H9 (cell line): ENCODE data around the gene ABHD17C. TPM values are rescaled to one million over a fixed set of nuclear protein-coding genes. Genes with fewer than 3 reads are reported as not detected.

Experiments
- DNase-seq: peaks from one replicate; pipeline ENCODE4 v3.0.0-alpha.2; 2017
- H2AFZ ChIP-seq: one replicate; pipeline ENCODE4 v1.6.1; 2013; ENCODE audit warnings: mild to moderate bottlenecking, low read length, control low read depth, moderate library complexity
- H2AK5ac ChIP-seq: 2 replicates; pipeline ENCODE4 v1.6.1; 2013; ENCODE audit warnings: low read length, control low read depth, mixed read lengths; ENCODE audit not compliant: insufficient read length
- H2BK120ac ChIP-seq: one replicate; pipeline ENCODE4 v1.6.1; 2013; ENCODE audit warnings: low read depth, mild to moderate bottlenecking, low read length, control low read depth, inconsistent platforms; ENCODE audit not compliant: poor library complexity, severe bottlenecking
- H2BK12ac ChIP-seq: 2 replicates; pipeline ENCODE4 v1.6.1; 2013; ENCODE audit warnings: low read length, control low read depth, mixed read lengths, low read depth; ENCODE audit not compliant: insufficient read length
- H2BK15ac ChIP-seq: 2 replicates; pipeline ENCODE4 v1.6.1; 2013; ENCODE audit warnings: low read depth, low read length, control low read depth
- H2BK20ac ChIP-seq: one replicate; pipeline ENCODE4 v1.6.1; 2013; ENCODE audit warnings: low read depth, mild to moderate bottlenecking, low read length, control low read depth, inconsistent platforms; ENCODE audit not compliant: poor library complexity, severe bottlenecking
- H2BK5ac ChIP-seq: 2 replicates; pipeline ENCODE4 v1.6.1; 2013; ENCODE audit warnings: low read length, control low read depth, mixed read lengths; ENCODE audit not compliant: insufficient read length
- H3K14ac ChIP-seq: 2 replicates; pipeline ENCODE4 v1.6.1; 2013; ENCODE audit warnings: low read length, control low read depth; ENCODE audit not compliant: insufficient read depth
- H3K18ac ChIP-seq: 2 replicates; pipeline ENCODE4 v1.6.1; 2013; ENCODE audit warnings: low read depth, mild to moderate bottlenecking, mixed read lengths, low read length, control low read depth; ENCODE audit not compliant: insufficient read length
- H3K23ac ChIP-seq: 2 replicates; pipeline ENCODE4 v1.6.1; 2013; ENCODE audit warnings: low read length, control low read depth, mixed read lengths, low read depth; ENCODE audit not compliant: insufficient read length
- H3K23me2 ChIP-seq: 2 replicates; pipeline ENCODE4 v1.6.1; 2013; ENCODE audit warnings: low read depth, mild to moderate bottlenecking, mixed read lengths, low read length, control low read depth; ENCODE audit not compliant: insufficient read length, poor library complexity, severe bottlenecking
- H3K27ac ChIP-seq: 2 replicates; pipeline ENCODE4 v1.5.1; 2013; ENCODE audit warnings: low read length, control low read depth, mixed read lengths, low read depth; ENCODE audit not compliant: insufficient read length
- H3K27me3 ChIP-seq: 2 replicates; pipeline ENCODE4 v1.6.1; 2013; ENCODE audit warnings: low read length, control low read depth, inconsistent platforms; ENCODE audit not compliant: insufficient read depth
- H3K4ac ChIP-seq: 2 replicates; pipeline ENCODE4 v1.6.1; 2013; ENCODE audit warnings: low read depth, mild to moderate bottlenecking, control low read depth, inconsistent platforms, low read length, moderate library complexity
- H3K4me1 ChIP-seq: 2 replicates; pipeline ENCODE4 v1.6.1; 2013; ENCODE audit warnings: low read length, control low read depth, inconsistent platforms; ENCODE audit not compliant: insufficient read depth
- H3K4me2 ChIP-seq: 2 replicates; pipeline ENCODE4 v1.6.1; 2013; ENCODE audit warnings: low read length, control low read depth, mixed read lengths; ENCODE audit not compliant: insufficient read length, insufficient read depth
- H3K56ac ChIP-seq: 2 replicates; pipeline ENCODE4 v1.6.1; 2013; ENCODE audit warnings: low read depth, mild to moderate bottlenecking, mixed read lengths, low read length, control low read depth; ENCODE audit not compliant: insufficient read length
- H3K79me1 ChIP-seq: 2 replicates; pipeline ENCODE4 v1.6.1; 2013; ENCODE audit warnings: low read depth, mild to moderate bottlenecking, moderate library complexity, low read length, control low read depth, inconsistent platforms; ENCODE audit not compliant: insufficient read depth, poor library complexity, severe bottlenecking
- H3K79me2 ChIP-seq: 2 replicates; pipeline ENCODE4 v1.6.1; 2013; ENCODE audit warnings: low read length, control low read depth, inconsistent platforms; ENCODE audit not compliant: insufficient read depth
- H3K9ac ChIP-seq: 2 replicates; pipeline ENCODE4 v1.6.1; 2013; ENCODE audit warnings: low read length, control low read depth, mixed read lengths; ENCODE audit not compliant: insufficient read length; ENCODE audit errors: extremely low read depth
- H3K9me3 ChIP-seq: one replicate; pipeline ENCODE4 v1.6.1; 2013; ENCODE audit warnings: low read depth, low read length, inconsistent platforms; ENCODE audit not compliant: control insufficient read depth
- H3T11ph ChIP-seq: one replicate; pipeline ENCODE4 v1.6.1; 2013; ENCODE audit warnings: mild to moderate bottlenecking, low read length, control low read depth, inconsistent platforms
- H4K20me1 ChIP-seq: one replicate; pipeline ENCODE4 v1.6.1; 2013; ENCODE audit not compliant: control insufficient read depth, insufficient read length, insufficient read depth
- H4K5ac ChIP-seq: 2 replicates; pipeline ENCODE4 v1.6.1; 2013; ENCODE audit warnings: low read depth, mild to moderate bottlenecking, mixed read lengths, low read length, control low read depth; ENCODE audit not compliant: insufficient read length
- H4K8ac ChIP-seq: replicated peaks from 2 replicates; pipeline ENCODE4 v1.6.1; 2013; ENCODE audit warnings: low read length, control low read depth, mixed read lengths, low read depth; ENCODE audit not compliant: insufficient read length
- H4K91ac ChIP-seq: 2 replicates; pipeline ENCODE4 v1.6.1; 2013; ENCODE audit warnings: low read depth, mild to moderate bottlenecking, moderate library complexity, mixed read lengths, low read length, control low read depth; ENCODE audit not compliant: insufficient read length
- H3K27ac Mint-ChIP-seq, 3 experiments: 2 replicates in 2 of 3; 3 replicates in 1 of 3; pipeline ENCODE4 v1.8.0; 2020 to 2021; ENCODE audit warnings: mixed read lengths in 3 of 3, mild to moderate bottlenecking in 1 of 3, moderate library complexity in 1 of 3
- H3K27me3 Mint-ChIP-seq: 2 replicates; pipeline ENCODE4 v1.8.0; 2021; ENCODE audit warnings: low read depth, mild to moderate bottlenecking, moderate library complexity, mixed read lengths
- H3K36me3 Mint-ChIP-seq, 3 experiments: 2 replicates in 2 of 3; 3 replicates in 1 of 3; pipeline ENCODE4 v1.8.0; 2020 to 2021; ENCODE audit warnings: low read depth in 3 of 3, mixed read lengths in 3 of 3; ENCODE audit not compliant: insufficient read depth in 1 of 3
- H3K4me1 Mint-ChIP-seq, 2 experiments: 2 replicates each; pipeline ENCODE4 v1.8.0; 2020; ENCODE audit warnings: mixed read lengths in 2 of 2
- H3K4me3 Mint-ChIP-seq, 2 experiments: 2 replicates in 1 of 2; 3 replicates in 1 of 2; pipeline ENCODE4 v1.8.0; 2020 to 2021; ENCODE audit warnings: mild to moderate bottlenecking in 2 of 2, mixed read lengths in 2 of 2, moderate library complexity in 1 of 2
- H3K9me3 Mint-ChIP-seq, 2 experiments: 2 replicates in 1 of 2; 3 replicates in 1 of 2; pipeline ENCODE4 v1.8.0; 2020; ENCODE audit warnings: mild to moderate bottlenecking in 2 of 2, mixed read lengths in 2 of 2, moderate library complexity in 1 of 2
- WGBS: extraction: QIAGEN DNeasy Blood & Tissue Kit; methylation state at CpG from one replicate; pipeline ENCODE4 v1.1.7; 2013; ENCODE audit warnings: missing lambda C conversion rate, low lambda C conversion rate, mixed read lengths; ENCODE audit not compliant: insufficient read length; ENCODE audit errors: extremely low coverage; 5-methylcytosine and 5-hydroxymethylcytosine counted together
- total RNA-seq: library from RNA; stranded (reverse); gene quantifications from 2 replicates; pipeline ENCODE4 v1.2.1, GENCODE V29; 2021
- TF ChIP-seq, protein P1 (sequence below): fragments of 200-600 bp; sonication (generic); conservative IDR thresholded peaks from 3 replicates; pipeline ENCODE4 v1.8.0; 2021; ENCODE audit warnings: antibody characterized with exemption, mild to moderate bottlenecking

Gene ABHD17C
- total RNA-seq, 1 experiment from 2014 or later = 21.5 TPM

DNA sequence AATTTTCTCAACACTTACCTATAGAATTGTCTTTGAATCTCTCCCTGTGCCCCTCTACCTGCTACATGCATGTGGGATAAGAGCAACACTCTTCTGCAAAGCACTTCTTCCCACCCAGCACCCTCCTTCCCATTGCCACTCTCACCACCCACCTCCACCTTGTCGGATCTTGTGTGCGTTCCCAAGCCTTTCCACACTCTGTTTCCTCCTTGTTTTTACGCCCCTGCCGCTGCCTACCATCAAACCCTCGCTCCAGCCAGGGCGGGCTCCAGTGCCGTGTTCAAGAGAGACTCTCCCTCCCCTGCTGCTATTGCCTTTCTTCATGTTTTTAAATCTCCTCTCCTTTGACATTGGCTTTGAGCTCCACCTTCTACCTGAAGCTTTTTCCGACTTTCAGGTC, 40.2 kb downstream of the ABHD17C start:
- H3K4me1 ChIP-seq = no peaks in the 10 kb centered on the region
- WGBS = no CpG with 5 or more reads among the region's 8 CpGs
- no peak for DNase-seq
- no peak overlapping the region for H4K91ac ChIP-seq
- H3T11ph ChIP-seq = no peak overlapping the region
- TF ChIP-seq, protein P1, sequence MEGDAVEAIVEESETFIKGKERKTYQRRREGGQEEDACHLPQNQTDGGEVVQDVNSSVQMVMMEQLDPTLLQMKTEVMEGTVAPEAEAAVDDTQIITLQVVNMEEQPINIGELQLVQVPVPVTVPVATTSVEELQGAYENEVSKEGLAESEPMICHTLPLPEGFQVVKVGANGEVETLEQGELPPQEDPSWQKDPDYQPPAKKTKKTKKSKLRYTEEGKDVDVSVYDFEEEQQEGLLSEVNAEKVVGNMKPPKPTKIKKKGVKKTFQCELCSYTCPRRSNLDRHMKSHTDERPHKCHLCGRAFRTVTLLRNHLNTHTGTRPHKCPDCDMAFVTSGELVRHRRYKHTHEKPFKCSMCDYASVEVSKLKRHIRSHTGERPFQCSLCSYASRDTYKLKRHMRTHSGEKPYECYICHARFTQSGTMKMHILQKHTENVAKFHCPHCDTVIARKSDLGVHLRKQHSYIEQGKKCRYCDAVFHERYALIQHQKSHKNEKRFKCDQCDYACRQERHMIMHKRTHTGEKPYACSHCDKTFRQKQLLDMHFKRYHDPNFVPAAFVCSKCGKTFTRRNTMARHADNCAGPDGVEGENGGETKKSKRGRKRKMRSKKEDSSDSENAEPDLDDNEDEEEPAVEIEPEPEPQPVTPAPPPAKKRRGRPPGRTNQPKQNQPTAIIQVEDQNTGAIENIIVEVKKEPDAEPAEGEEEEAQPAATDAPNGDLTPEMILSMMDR = no peak
- H3K14ac ChIP-seq = no peak overlapping the region
- no peak overlapping the region for H3K9ac ChIP-seq
- no peak overlapping the region for H3K18ac ChIP-seq
- no peak overlapping the region for H2BK15ac ChIP-seq
- H2BK120ac ChIP-seq = no peak overlapping the region
- no peaks in the 10 kb centered on the region for H3K27me3 ChIP-seq
- no peak overlapping the region for H2AFZ ChIP-seq
- H2BK20ac ChIP-seq = no peak overlapping the region
- H2AK5ac ChIP-seq = no peak overlapping the region
- H3K23ac ChIP-seq = no peak overlapping the region
- Mint-ChIP-seq H3K4me3 (no peak overlapping the region), H3K4me1 (peaks cover 13 to 23% of the 10 kb centered on the region in 2 experiments), H3K27me3 (0 out of 2 replicates have a peak, but pooled peaks cover 2% of the 10 kb centered on the region), H3K27ac (no peak overlapping the region; a peak in 1 of 7 replicates), H3K36me3 (peaks cover 0 to 3% (median 0%) of the 10 kb centered on the region in 3 experiments; a peak in 4 of 7 replicates), H3K9me3 (peaks cover 0 to 3% of the 10 kb centered on the region in 2 experiments; a peak in 1 of 5 replicates)
- H4K20me1 ChIP-seq = no peaks in the 10 kb centered on the region
- H2BK5ac ChIP-seq = no peak overlapping the region
- no peak overlapping the region for H3K56ac ChIP-seq
- no peaks in the 10 kb centered on the region for H3K79me1 ChIP-seq
- H4K8ac ChIP-seq = no peak overlapping the region
- H3K23me2 ChIP-seq = no peaks in the 10 kb centered on the region
- no peak overlapping the region for H3K4ac ChIP-seq
- no peak overlapping the region for H3K27ac ChIP-seq
- no peak overlapping the region for H3K4me2 ChIP-seq
- H2BK12ac ChIP-seq = no peak overlapping the region
- no peaks in the 10 kb centered on the region for H3K79me2 ChIP-seq
- H3K9me3 ChIP-seq = no peaks in the 10 kb centered on the region
- H4K5ac ChIP-seq = no peak overlapping the region
